Endothelial cell of umbilical vein (primary cell): Measurements from ENCODE around the gene DOCK4. TPM values are rescaled to one million over a fixed set of nuclear protein-coding genes. Genes with fewer than 3 reads are reported as not detected.

Source experiments
- BruUV-seq: library from RNA; stranded (reverse); fragments of 400-500 nt; replicated peaks from 2 replicates; lab custom pipeline; 2021; lab: Mats Ljungman, UMichigan
- CTCF ChIA-PET: fragments of 300-600, 350-600 bp; sonication (Branson Sonifier 250); formaldehyde crosslinking; loops from one replicate; lab custom pipeline; 2021; ENCODE audit warnings: antibody characterized with exemption, inconsistent platforms; lab: Charles Lee
- POLR2A ChIA-PET: fragments of 300-600, 350-600 bp; sonication (Branson Sonifier 250); formaldehyde crosslinking; loops from one replicate; lab custom pipeline; 2021; ENCODE audit warnings: antibody characterized with exemption, inconsistent platforms; lab: Charles Lee
- DNase-seq: peaks from one replicate; pipeline ENCODE4 v3.0.0-alpha.2; 2011; ENCODE audit warnings: low read depth, low spot score
- FAIRE-seq: peaks from 2 replicates; lab custom pipeline; 2011; peaks lifted over from hg19 to GRCh38; lab: Jason Lieb, UNC
- H2AFZ ChIP-seq: 2 replicates; pipeline ENCODE4 v1.6.0; 2012; ENCODE audit warnings: low read depth, low read length, control low read depth, inconsistent platforms
- H3K27ac ChIP-seq: 2 replicates; pipeline ENCODE4 v1.5.1; 2011; ENCODE audit warnings: low read depth, mild to moderate bottlenecking, control low read depth, low read length, moderate library complexity; ENCODE audit not compliant: insufficient read depth
- H3K27me3 ChIP-seq, 2 experiments: 2 replicates each; pipeline versions ENCODE4 v1.6.0 to v1.6.1; 2011; ENCODE audit warnings: low read length in 2 of 2, mixed read lengths in 1 of 2; ENCODE audit not compliant: control insufficient read depth in 2 of 2, insufficient read depth in 2 of 2
- H3K36me3 ChIP-seq, 2 experiments: 2 replicates in 1 of 2; 3 replicates in 1 of 2; pipeline ENCODE4 v1.5.1; 2011; ENCODE audit warnings: low read length in 2 of 2, mild to moderate bottlenecking in 1 of 2, moderate library complexity in 1 of 2; ENCODE audit not compliant: control insufficient read depth in 2 of 2, insufficient read depth in 2 of 2; ENCODE audit errors: extremely low read depth in 1 of 2
- H3K4me1 ChIP-seq: 3 replicates; pipeline ENCODE4 v1.5.1; 2011; ENCODE audit warnings: mild to moderate bottlenecking, low read length; ENCODE audit not compliant: control insufficient read depth, insufficient read depth; ENCODE audit errors: extremely low read depth
- H3K4me2 ChIP-seq: 2 replicates; pipeline ENCODE4 v1.6.1; 2011; ENCODE audit warnings: low read length, control low read depth, mixed read lengths; ENCODE audit not compliant: insufficient read depth
- H3K4me3 ChIP-seq, 3 experiments: fragments of 200-600 bp in 1 of 3; sonication (generic), shearing (Covaris generic) in 1 of 3; replicated peaks in 1 of 3; 2 replicates each; pipeline ENCODE4 v1.5.1; 2011 to 2016; ENCODE audit warnings: control low read depth in 3 of 3, low read length in 3 of 3, mild to moderate bottlenecking in 2 of 3, inconsistent platforms in 1 of 3, low read depth in 1 of 3, moderate library complexity in 1 of 3; ENCODE audit not compliant: insufficient read depth in 1 of 3
- H3K79me2 ChIP-seq: 2 replicates; pipeline ENCODE4 v1.6.0; 2012; ENCODE audit warnings: low read length, inconsistent platforms; ENCODE audit not compliant: control insufficient read depth, insufficient read depth
- H3K9ac ChIP-seq: replicated peaks from 2 replicates; pipeline ENCODE3; 2011; ENCODE audit warnings: low read length, control low read depth; ENCODE audit not compliant: insufficient read depth; ENCODE audit errors: extremely low read depth
- H3K9me1 ChIP-seq: replicated peaks from 3 replicates; pipeline ENCODE4 v1.6.0; 2011; ENCODE audit warnings: mild to moderate bottlenecking, low read length; ENCODE audit not compliant: control insufficient read depth, insufficient read depth; ENCODE audit errors: extremely low read depth
- H3K9me3 ChIP-seq: replicated peaks from 2 replicates; pipeline ENCODE4 v1.5.1; 2012; ENCODE audit warnings: low read length, inconsistent platforms; ENCODE audit not compliant: control insufficient read depth, insufficient read depth
- H4K20me1 ChIP-seq: replicated peaks from 2 replicates; pipeline ENCODE3; 2011; ENCODE audit warnings: mild to moderate bottlenecking, low read length; ENCODE audit not compliant: control insufficient read depth, insufficient read depth; ENCODE audit errors: extremely low read depth
- EZH2 ChIP-seq: IDR thresholded peaks from 2 replicates; pipeline ENCODE4 v1.6.1; 2012; ENCODE audit warnings: borderline replicate concordance, low read depth, mild to moderate bottlenecking, moderate library complexity, low read length, inconsistent platforms; ENCODE audit not compliant: severe bottlenecking
- FOS ChIP-seq: IDR thresholded peaks from 2 replicates; pipeline ENCODE4 v1.6.1; 2011; ENCODE audit warnings: mild to moderate bottlenecking, low read length, moderate library complexity, borderline replicate concordance; ENCODE audit not compliant: insufficient read depth
- POLR2AphosphoS5 ChIP-seq: IDR thresholded peaks from 2 replicates; pipeline ENCODE4 v1.6.1; 2012; ENCODE audit warnings: low read depth, mild to moderate bottlenecking, control low read depth, low read length, moderate library complexity; ENCODE audit not compliant: insufficient read depth
- dilution Hi-C: fragments of 300-500 bp; cut with MboI; formaldehyde crosslinking; loops from one replicate; pipeline ENCODE4 v1.15.0; 2019; ENCODE audit warnings: low sequenced_read_pairs; ENCODE audit not compliant: extremely low pct_ligation_motif_present
- intact Hi-C: fragments of 100-400 bp; cut with micrococcal nuclease; formaldehyde crosslinking; loops from one replicate; pipeline ENCODE4 v1.10.0; 2022
- polyA plus RNA-seq, 4 experiments: library from polyadenylated mRNA; depleted of rRNA in 3 of 4; stranded (reverse) in 3 of 4; unstranded in 1 of 4; fragments of >200 nt; gene quantifications; 2 replicates each; pipeline versions ENCODE4 v1.2.1 to v1.2.3, GENCODE V29; 2011 to 2012; ENCODE audit warnings: missing spikeins in 1 of 4
- total RNA-seq: library from RNA; stranded (reverse); gene quantifications from 2 replicates; pipeline ENCODE4 v1.2.3, GENCODE V29; 2021
- TF ChIP-seq, protein P1 (sequence below), 2 donors: IDR thresholded peaks; 1 replicate in 1 of 2; 2 replicates in 1 of 2; pipeline ENCODE4 v1.5.1; 2011; ENCODE audit warnings: low read length in 2 of 2, mild to moderate bottlenecking in 2 of 2, moderate library complexity in 2 of 2, control low read depth in 1 of 2, inconsistent platforms in 1 of 2, low read depth in 1 of 2; ENCODE audit not compliant: insufficient read depth in 1 of 2; ENCODE audit errors: extremely low read depth in 1 of 2
- TF ChIP-seq, protein P2 (sequence below): IDR thresholded peaks from 2 replicates; pipeline ENCODE4 v1.6.1; 2011; ENCODE audit not compliant: insufficient read depth, insufficient read length

Gene DOCK4
- total and polyA plus RNA-seq, 2 donors (not counting 3 experiments of a cell fraction or from before 2014, with no cell fraction given), result 47.4 to 164 TPM

DNA sequence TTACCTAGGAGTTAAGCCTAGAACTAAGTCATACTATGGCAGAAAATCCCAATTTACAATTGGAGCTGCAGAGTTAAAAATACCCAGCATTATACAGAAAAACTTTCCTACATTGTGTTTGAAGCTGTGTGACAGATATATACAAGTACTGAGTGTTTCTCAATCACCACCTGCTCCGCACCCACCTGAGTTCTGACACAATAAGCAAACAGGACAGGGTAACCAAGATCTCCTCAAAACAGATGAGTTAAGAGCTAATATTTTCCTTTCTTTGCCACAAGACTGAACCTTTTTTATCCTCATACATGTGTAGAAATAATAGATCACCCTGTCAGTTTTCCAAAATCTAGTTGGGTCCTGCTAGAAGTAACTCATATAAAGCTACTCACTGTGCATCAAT, 186.3 kb downstream of the DOCK4 start:
- Histone ChIP-seq H3K9ac (no peak overlapping the region), H3K4me1 (peaks cover 30% of the 10 kb centered on the region), H3K36me3 (no peaks in the 10 kb centered on the region), H3K27me3 (no peaks in the 10 kb centered on the region), H3K27ac (no peak overlapping the region), H3K4me3 (no peak overlapping the region), H3K79me2 (peaks cover 86% of the 10 kb centered on the region), H3K4me2 (no peak overlapping the region), H2AFZ (no peak overlapping the region), H3K9me3 (no peaks in the 10 kb centered on the region), H4K20me1 (peaks cover 6% of the 10 kb centered on the region), H3K9me1 (no peaks in the 10 kb centered on the region)
- FAIRE-seq (no peak), DNase-seq (no peak)
- dilution Hi-C loops (no loop called here), intact Hi-C loops (loop anchor here (10.0 kb wide), 1 partner anchor 395 kb away; no protein-coding TSS in a partner anchor)
- no TSS peak for BruUV-seq
- CTCF ChIA-PET, result interaction anchor here (1.0 to 1.1 kb wide), 2 partner anchors 12 to 23 kb away, joined by 4 read pairs; no protein-coding TSS in a partner anchor
- TF ChIP-seq, protein P1, sequence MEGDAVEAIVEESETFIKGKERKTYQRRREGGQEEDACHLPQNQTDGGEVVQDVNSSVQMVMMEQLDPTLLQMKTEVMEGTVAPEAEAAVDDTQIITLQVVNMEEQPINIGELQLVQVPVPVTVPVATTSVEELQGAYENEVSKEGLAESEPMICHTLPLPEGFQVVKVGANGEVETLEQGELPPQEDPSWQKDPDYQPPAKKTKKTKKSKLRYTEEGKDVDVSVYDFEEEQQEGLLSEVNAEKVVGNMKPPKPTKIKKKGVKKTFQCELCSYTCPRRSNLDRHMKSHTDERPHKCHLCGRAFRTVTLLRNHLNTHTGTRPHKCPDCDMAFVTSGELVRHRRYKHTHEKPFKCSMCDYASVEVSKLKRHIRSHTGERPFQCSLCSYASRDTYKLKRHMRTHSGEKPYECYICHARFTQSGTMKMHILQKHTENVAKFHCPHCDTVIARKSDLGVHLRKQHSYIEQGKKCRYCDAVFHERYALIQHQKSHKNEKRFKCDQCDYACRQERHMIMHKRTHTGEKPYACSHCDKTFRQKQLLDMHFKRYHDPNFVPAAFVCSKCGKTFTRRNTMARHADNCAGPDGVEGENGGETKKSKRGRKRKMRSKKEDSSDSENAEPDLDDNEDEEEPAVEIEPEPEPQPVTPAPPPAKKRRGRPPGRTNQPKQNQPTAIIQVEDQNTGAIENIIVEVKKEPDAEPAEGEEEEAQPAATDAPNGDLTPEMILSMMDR (IDR thresholded peaks at IDR 0.05; ENCODE audit: extremely low read depth in 1 of 2, insufficient read depth in 1 of 2, low read depth in 1 of 2, low read length in 2 of 2), result no peak
- no peak for TF ChIP-seq FOS
- no peak for TF ChIP-seq POLR2AphosphoS5
- no peak for TF ChIP-seq EZH2
- TF ChIP-seq, protein P2, sequence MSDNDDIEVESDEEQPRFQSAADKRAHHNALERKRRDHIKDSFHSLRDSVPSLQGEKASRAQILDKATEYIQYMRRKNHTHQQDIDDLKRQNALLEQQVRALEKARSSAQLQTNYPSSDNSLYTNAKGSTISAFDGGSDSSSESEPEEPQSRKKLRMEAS, result no peak
- POLR2A ChIA-PET, result no interaction called here
